Ishikawa (cell line): ENCODE measurements around the gene STARD10.

ENCODE experiments used
- CEBPB ChIP-seq: IDR thresholded peaks from 2 replicates; pipeline ENCODE4 v1.6.1; 2012
- CREB1 ChIP-seq: IDR thresholded peaks from 2 replicates; pipeline ENCODE4 v1.6.1; 2012; ENCODE audit warnings: low read depth
- EGR1 ChIP-seq: IDR thresholded peaks from 2 replicates; pipeline ENCODE4 v1.6.1; 2012
- EP300 ChIP-seq: IDR thresholded peaks from 2 replicates; pipeline ENCODE4 v1.6.1; 2012; ENCODE audit warnings: borderline replicate concordance
- FOXM1 ChIP-seq: IDR thresholded peaks from 2 replicates; pipeline ENCODE4 v1.6.1; 2012; ENCODE audit warnings: low read depth, borderline replicate concordance
- MAX ChIP-seq: IDR thresholded peaks from 2 replicates; pipeline ENCODE4 v1.6.1; 2012
- NFIC ChIP-seq: IDR thresholded peaks from 2 replicates; pipeline ENCODE4 v1.6.1; 2012
- RAD21 ChIP-seq: IDR thresholded peaks from 2 replicates; pipeline ENCODE4 v1.6.1; 2012; ENCODE audit warnings: low read depth
- REST ChIP-seq: IDR thresholded peaks from 2 replicates; pipeline ENCODE4 v1.6.1; 2012; ENCODE audit warnings: low read depth, mild to moderate bottlenecking
- TAF1 ChIP-seq: IDR thresholded peaks from 2 replicates; pipeline ENCODE4 v1.6.1; 2012; ENCODE audit warnings: low read depth, mild to moderate bottlenecking
- TCF12 ChIP-seq: IDR thresholded peaks from 2 replicates; pipeline ENCODE4 v1.6.1; 2012; ENCODE audit warnings: low read depth
- TEAD4 ChIP-seq: IDR thresholded peaks from 2 replicates; pipeline ENCODE4 v1.6.1; 2012
- USF1 ChIP-seq: IDR thresholded peaks from 2 replicates; pipeline ENCODE4 v1.6.1; 2012
- YY1 ChIP-seq: IDR thresholded peaks from 2 replicates; pipeline ENCODE4 v1.6.1; 2012; ENCODE audit warnings: low read depth
- ZBTB7A ChIP-seq: IDR thresholded peaks from 2 replicates; pipeline ENCODE4 v1.6.1; 2012; ENCODE audit warnings: low read depth

STARD10 gene

GRCh38 chr11:72814286-72815109 lies 20.7 kb upstream of the STARD10 start, which contains the start of gene ATG16L2:
Gene ATG16L2, plus strand, starts transcription at chr11:72814411. Its CDS starts 35 bp downstream, at chr11:72814446.
- TF ChIP-seq REST (no peak), CEBPB (no peak), USF1 (peak; percentile 1; the same call in 1 of the 2 replicates), RAD21 (no peak), MAX (peak; percentile 21), YY1 (peak; percentile 86), TAF1 (no peak; the same call in none of the 2 replicates), EP300 (no peak; the same call in 1 of the 2 replicates), NFIC (0 out of 2 replicates have a peak, but pooled peaks have one; percentile 3), TCF12 (no peak), CREB1 (peak; percentile 81), ZBTB7A (peak; percentile 80), EGR1 (peak; percentile 24; the same call in 1 of the 2 replicates), TEAD4 (peak; percentile 43)

GRCh38 chr11:72813740-72814285 lies 20.0 kb upstream of the STARD10 start:
- TF ChIP-seq TCF12 (no peak; the same call in none of the 2 replicates), REST (no peak), YY1 (no peak), TAF1 (peak; percentile 64; the same call in 1 of the 2 replicates), MAX (peak; percentile 98), TEAD4 (no peak), RAD21 (no peak), NFIC (0 out of 2 replicates have a peak, but pooled peaks have one; percentile 26), EP300 (peak; percentile 60; the same call in 1 of the 2 replicates), EGR1 (no peak), FOXM1 (no peak)

GRCh38 chr11:72812967-72813739 lies 19.3 kb upstream of the STARD10 start:
- TF ChIP-seq USF1 (no peak), EP300 (no peak), RAD21 (peak; percentile 36), YY1 (no peak), REST (no peak), FOXM1 (no peak), ZBTB7A (no peak)
